Testis (tissue), 5 donors: Measurements from ENCODE around the gene NCSTN. TPM values are rescaled to one million over a fixed set of nuclear protein-coding genes. Genes with fewer than 3 reads are reported as not detected.

Experiments used
- DNase-seq: peaks from one replicate; pipeline ENCODE4 v3.0.0-alpha.2; 2019
- H3K27ac ChIP-seq, 2 donors: fragments of 200-600 bp; sonication (generic); one replicate each; pipeline ENCODE4 v1.5.1; 2019
- H3K27me3 ChIP-seq: fragments of 200-600 bp; sonication (generic); one replicate; pipeline ENCODE4 v1.5.1; 2019
- H3K36me3 ChIP-seq: fragments of 200-600 bp; sonication (generic); one replicate; pipeline ENCODE4 v1.5.1; 2017; ENCODE audit warnings: low read depth; ENCODE audit errors: missing control alignments
- H3K4me1 ChIP-seq: fragments of 200-600 bp; sonication (generic); one replicate; pipeline ENCODE4 v1.5.1; 2019
- H3K4me3 ChIP-seq, 2 donors: fragments of 200-600 bp; sonication (generic); one replicate each; pipeline ENCODE4 v1.5.1; 2017 to 2019
- H3K9me3 ChIP-seq: fragments of 200-600 bp; sonication (generic); one replicate; pipeline ENCODE4 v1.5.1; 2017
- POLR2A ChIP-seq: fragments of 450-650 bp; IDR thresholded peaks from one replicate; pipeline ENCODE4 v1.6.1; 2017; ENCODE audit warnings: antibody characterized with exemption, mild to moderate bottlenecking, moderate library complexity
- WGBS, 2 donors: methylation state at CpG; one replicate each; pipeline ENCODE4 v1.1.5; 2018; 5-methylcytosine and 5-hydroxymethylcytosine counted together
- intact Hi-C: fragments of 100-400 bp; cut with DNase I; formaldehyde crosslinking; loops from one replicate; pipeline ENCODE4 v1.15.1; 2023; ENCODE audit warnings: low total_unique reads
- long read RNA-seq, 2 donors: transcript quantifications; one replicate each; lab custom pipeline, GENCODE V29; 2026
- polyA plus RNA-seq: library from polyadenylated mRNA; stranded (reverse); fragments of 350-450 nt; fragmentation: Illumina TruSeq; extraction: RNeasy Lipid Tissue Mini Kit (QIAGEN cat#74804); gene quantifications from one replicate; pipeline ENCODE4 v1.2.3, GENCODE V29; 2014; ENCODE audit warnings: low read depth, low replicate concordance; ENCODE audit not compliant: insufficient read depth
- total RNA-seq, 2 donors: library from RNA; depleted of rRNA; stranded (reverse); fragments of >200 nt; gene quantifications; one replicate each; pipeline ENCODE4 v1.2.3, GENCODE V29; 2016
- TF ChIP-seq, protein P1 (sequence below), 3 experiments: fragments of 450-650 bp in 2 of 3; fragments of 200-600 bp in 1 of 3; sonication (generic) in 1 of 3; IDR thresholded peaks; one replicate each; pipeline ENCODE4 v1.5.1; 2016 to 2019; ENCODE audit warnings: antibody characterized with exemption in 3 of 3, mild to moderate bottlenecking in 2 of 3, moderate library complexity in 1 of 3

Gene NCSTN
- 100 to 1,000 TPM; 109 to 112 TPM for total RNA-seq
- polyA plus RNA-seq = 115 TPM
- long read RNA-seq, donor 1, transcript NCSTN-201 (17 exons, 2,936 nt) = major isoform, 13 of 68 reads
- long read RNA-seq, donor 1, partial matches to known transcripts = 53 of 68 reads
- long read RNA-seq, donor 1, other reads (novel, unspliced or antisense) = 0 of 68 reads
- long read RNA-seq, donor 2, transcript NCSTN-201 (17 exons, 2,936 nt) = major isoform, 7 of 40 reads
- long read RNA-seq, donor 2, partial matches to known transcripts = 31 of 40 reads
- long read RNA-seq, donor 2, other reads (novel, unspliced or antisense) = 0 of 40 reads

DNA sequence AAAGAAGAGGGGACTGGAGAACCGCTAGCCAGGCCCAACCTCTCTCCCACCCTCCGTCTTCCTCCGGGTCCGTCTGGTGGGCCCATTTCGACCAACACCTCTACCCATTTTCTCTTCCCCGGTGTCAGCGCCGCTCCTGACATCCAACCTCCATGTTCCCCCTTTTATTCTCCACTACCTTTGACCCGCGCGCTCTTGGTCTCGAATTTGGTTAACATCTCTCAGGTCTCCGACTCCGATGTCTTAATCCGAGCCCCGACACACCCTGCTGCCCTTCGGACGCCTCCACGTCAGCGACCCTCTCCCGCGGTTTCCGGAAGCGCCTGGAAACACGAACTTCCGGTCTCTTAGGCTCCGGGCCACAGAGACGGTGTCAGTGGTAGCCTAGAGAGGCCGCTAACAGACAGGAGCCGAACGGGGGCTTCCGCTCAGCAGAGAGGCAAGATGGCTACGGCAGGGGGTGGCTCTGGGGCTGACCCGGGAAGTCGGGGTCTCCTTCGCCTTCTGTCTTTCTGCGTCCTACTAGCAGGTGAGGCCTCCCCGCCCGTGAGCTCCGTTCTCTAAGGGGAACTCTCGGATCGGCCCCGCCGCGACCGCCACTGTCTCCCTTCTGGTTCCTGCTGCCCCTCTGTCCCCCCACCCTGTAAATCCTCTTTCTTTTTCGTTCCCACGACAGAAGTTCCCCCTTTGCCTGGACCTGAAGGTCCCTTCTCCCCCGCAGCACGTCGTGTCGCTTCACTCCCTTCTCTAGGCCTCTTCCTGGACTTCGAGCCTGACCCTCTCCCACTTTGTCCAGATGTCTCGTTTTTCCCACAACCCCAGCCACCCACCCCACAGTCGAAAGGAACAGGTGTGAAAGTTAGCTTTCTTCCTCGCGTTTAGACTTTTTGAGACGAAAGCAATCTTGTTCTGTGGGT is at the start of gene NCSTN, which contains the start of gene COPA:
TSS of gene NCSTN (plus strand) at position 431 of the 917 bp plus-strand sequence. CDS start at position 445, 14 bp downstream.
TSS of gene COPA (minus strand) at position 298 of the 917 bp plus-strand sequence. CDS start at position 218, 80 bp downstream.
- peak; percentile 97 for DNase-seq
- TF ChIP-seq, protein P1, sequence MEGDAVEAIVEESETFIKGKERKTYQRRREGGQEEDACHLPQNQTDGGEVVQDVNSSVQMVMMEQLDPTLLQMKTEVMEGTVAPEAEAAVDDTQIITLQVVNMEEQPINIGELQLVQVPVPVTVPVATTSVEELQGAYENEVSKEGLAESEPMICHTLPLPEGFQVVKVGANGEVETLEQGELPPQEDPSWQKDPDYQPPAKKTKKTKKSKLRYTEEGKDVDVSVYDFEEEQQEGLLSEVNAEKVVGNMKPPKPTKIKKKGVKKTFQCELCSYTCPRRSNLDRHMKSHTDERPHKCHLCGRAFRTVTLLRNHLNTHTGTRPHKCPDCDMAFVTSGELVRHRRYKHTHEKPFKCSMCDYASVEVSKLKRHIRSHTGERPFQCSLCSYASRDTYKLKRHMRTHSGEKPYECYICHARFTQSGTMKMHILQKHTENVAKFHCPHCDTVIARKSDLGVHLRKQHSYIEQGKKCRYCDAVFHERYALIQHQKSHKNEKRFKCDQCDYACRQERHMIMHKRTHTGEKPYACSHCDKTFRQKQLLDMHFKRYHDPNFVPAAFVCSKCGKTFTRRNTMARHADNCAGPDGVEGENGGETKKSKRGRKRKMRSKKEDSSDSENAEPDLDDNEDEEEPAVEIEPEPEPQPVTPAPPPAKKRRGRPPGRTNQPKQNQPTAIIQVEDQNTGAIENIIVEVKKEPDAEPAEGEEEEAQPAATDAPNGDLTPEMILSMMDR (IDR thresholded peaks at IDR 0.05) = peak in 1 of 3 experiments; percentile 26
- TF ChIP-seq POLR2A = no peak
- WGBS, 2 donors = 0% methylated on average over 55 to 58 of the region's 58 CpGs
- intact Hi-C loops = no loop called here
- Histone ChIP-seq H3K27me3 (no peaks in the 10 kb centered on the region), H3K36me3 (no peaks in the 10 kb centered on the region), H3K9me3 (no peaks in the 10 kb centered on the region), H3K27ac (peak within 1 kb of the TSS; percentile 77 to 90), H3K4me3 (peak within 1 kb of the TSS; percentile 79 to 91), H3K4me1 (peaks cover 9% of the 10 kb centered on the region)

DNA sequence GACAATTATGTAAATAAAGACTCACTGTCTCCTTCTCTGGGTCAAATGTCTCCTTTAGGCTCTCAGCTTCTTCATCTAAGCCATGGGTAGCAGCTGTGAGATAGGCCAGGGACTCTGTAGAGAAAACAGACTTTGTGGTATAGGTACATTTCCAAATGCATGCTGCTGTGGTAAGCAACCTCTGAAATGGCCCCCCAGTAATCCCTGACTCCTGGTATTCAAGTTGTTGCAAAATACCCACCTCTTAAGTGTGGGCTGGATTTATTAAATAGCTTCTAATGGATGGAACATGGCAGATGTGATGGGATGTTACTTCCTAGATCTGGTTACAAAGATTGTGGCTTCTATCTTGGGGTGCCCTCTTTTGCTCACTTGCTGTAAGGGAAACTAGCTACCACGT is 47.1 kb upstream of the NCSTN start:
- Histone ChIP-seq H3K27me3 (no peaks in the 10 kb centered on the region), H3K4me3 (no peak overlapping the region), H3K9me3 (no peaks in the 10 kb centered on the region), H3K4me1 (no peaks in the 10 kb centered on the region), H3K36me3 (no peaks in the 10 kb centered on the region), H3K27ac (no peak overlapping the region)
- no peak for DNase-seq
- 95 to 100% methylated on average over 1 of the region's 1 CpG for WGBS, 2 donors
- intact Hi-C loops = no loop called here
- TF ChIP-seq POLR2A = no peak
- TF ChIP-seq, protein P1 (IDR thresholded peaks at IDR 0.05) = no peak

DNA sequence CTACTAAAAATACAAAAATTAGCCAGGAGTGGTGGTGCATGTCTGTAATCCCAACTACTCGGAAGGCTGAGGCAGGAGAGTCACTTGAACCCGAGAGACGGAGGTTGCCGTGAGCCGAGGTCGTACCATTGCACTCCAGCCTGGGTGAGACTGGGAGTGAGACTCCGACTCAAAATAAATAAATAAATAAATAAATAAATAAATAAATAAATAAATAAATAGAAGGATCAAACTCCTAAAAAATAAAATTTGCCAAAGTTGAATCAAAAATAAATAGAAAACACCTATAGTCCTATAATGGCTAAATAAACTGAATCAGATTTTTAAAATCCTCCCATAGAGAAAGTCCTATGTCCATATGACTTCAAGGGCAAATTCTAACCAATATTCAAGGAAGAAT is 43.0 kb upstream of the NCSTN start:
- DNase-seq = no peak
- WGBS, 2 donors = 87 to 90% methylated on average over 7 of the region's 7 CpGs
- Histone ChIP-seq H3K4me3 (no peak overlapping the region), H3K27me3 (no peaks in the 10 kb centered on the region), H3K4me1 (no peaks in the 10 kb centered on the region), H3K36me3 (no peaks in the 10 kb centered on the region), H3K27ac (no peak overlapping the region), H3K9me3 (no peaks in the 10 kb centered on the region)
- TF ChIP-seq POLR2A = no peak
- TF ChIP-seq, protein P1 (IDR thresholded peaks at IDR 0.05) = no peak
- intact Hi-C loops = no loop called here

DNA sequence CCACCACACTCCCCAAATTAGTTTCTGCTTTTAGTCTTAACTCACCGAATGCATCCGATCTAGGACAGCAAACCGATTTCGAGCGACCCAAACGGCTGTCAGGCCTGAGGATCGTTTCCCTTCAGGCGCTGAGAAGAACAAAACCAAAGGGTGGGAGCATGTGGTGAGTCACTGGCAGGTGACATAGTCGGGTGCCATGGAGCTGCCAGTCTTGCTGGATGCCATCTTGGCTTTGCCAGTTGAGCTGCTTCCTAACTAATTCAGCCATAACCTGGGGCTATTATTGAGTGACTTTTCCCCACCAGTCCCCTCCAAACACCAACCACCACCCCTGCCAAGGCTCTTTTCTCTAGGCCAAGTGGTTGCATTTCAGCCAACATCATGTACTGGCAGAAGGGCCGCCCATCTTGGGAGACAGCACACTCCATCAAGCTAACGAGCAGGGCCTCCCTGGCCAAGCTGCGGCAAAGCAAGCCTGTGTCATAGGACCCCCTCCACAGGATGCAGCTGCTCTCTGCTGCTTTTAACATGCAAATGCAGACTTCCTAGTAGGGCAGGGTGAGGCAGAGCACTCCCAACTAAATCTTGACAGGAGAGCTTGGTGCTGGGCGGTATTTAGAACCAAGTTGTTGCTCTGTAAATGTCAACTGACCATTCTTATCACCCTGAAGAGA is 35.9 kb upstream of the NCSTN start:
- 81 to 89% methylated on average over 13 of the region's 13 CpGs for whole genome bisulfite sequencing, 2 donors
- Histone ChIP-seq H3K4me1 (no peaks in the 10 kb centered on the region), H3K27me3 (no peaks in the 10 kb centered on the region), H3K36me3 (no peaks in the 10 kb centered on the region), H3K27ac (no peak overlapping the region), H3K9me3 (no peaks in the 10 kb centered on the region), H3K4me3 (no peak overlapping the region)
- TF ChIP-seq POLR2A = no peak
- TF ChIP-seq, protein P1 (IDR thresholded peaks at IDR 0.05) = no peak
- no peak for DNase-seq
- intact Hi-C loops = no loop called here
